GM18511 (cell line): ENCODE results near the gene OTOP3.

ENCODE experiments used
- ATAC-seq: cut with Tn5 transposase; IDR thresholded peaks from one replicate; pipeline ENCODE4 v1.9.1; 2021; ENCODE audit warnings: mild to moderate bottlenecking, moderate library complexity; ENCODE audit not compliant: unreplicated experiment

The OTOP3 gene

DNA sequence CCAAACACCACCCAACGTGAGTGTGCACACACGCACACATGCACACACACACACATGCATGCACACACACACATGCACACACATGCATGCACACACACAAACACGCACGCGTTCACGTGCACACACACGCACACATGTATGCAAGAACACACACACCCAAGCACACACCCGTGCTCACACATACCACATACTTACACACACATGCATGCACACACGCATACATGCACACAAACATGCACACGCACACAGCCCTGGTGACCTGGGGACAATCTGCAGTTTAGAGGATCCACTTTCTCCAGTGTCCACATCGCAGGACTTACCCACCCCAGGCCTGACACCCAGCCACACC lies 18.9 kb upstream of the OTOP3 start:
- ATAC-seq: no peak

DNA sequence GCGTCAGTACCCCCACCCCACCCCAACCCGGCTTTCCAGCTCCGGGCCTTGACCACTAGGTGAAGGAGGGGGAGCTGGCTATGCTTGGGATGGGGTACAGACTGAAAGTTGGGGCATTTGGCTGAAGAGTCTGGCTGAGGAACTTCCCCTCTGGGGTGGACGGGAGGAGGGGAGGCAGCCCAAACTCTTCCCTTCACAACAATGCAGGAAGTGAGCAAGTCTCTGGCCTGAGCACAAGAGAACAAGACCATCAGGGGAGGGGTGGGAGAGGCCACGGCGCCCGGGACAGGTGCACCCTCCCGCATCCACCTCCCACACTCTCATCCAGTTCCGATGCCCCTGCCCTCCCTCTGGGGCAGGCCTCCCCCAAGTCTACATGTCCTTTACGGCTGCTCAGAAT lies 18.3 kb upstream of the OTOP3 start:
- ATAC-seq: no peak

DNA sequence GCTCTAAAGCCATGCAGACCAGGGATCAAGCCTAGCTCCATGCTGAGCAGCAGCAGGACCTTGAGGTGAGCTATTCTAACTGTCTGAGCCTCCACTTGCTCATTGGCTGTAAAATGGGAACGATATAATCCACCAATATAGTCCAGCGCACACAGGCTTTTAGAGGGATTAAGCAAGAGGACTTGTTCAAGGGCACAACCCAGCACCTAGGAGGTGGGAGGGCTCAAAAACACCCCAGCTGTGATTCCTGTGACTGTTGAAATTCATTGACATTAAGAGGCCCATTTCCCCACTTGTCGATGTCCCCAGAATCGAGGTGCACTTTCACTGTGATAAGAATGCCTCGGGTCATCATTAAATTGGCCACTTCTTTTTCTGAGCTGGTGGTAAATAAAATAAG lies 16.8 kb upstream of the OTOP3 start:
- no peak for ATAC-seq

DNA sequence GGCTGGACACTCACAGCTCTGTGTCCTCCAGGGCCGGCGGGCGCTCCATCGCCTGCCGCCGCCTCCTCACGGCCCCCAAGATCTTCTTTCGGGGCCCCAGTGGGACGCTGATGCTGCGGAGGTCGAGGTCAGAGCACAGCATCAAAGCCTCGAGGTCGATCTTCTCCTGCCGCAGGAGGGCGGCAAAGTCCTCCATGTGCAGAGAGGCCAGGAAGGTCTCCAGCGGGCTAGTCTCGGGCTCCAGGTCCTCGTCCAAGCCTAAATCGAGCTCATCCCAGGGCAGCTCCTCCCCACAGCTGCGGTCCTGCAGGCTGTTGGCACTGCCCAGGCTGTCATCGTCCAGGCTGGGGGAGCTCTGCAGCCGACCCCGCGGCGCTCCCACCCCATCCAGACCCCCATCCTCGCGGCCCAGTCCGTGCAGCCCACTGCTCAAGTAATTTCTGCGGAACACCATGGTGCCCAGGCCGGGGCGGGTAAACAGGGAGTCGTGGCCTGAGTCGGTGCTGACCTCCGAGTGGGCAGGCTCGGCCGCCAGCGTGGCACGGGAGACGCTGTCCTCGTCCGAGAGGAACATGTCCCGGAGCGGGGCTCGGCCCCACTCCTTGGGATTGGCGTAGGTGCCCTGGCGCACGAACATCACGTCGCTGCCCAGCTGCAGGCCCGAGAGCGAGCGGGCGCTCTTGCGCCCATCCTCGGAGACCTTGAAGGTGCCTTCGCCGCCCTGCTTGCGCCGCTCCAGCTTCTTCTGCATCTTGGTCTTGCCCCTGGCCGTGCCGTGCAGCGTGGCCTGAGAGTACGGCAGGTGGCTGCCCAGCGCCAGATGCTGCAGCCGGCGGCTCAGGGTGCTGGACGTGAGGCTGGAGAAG lies 16.0 kb upstream of the OTOP3 start:
- ATAC-seq: no peak

DNA sequence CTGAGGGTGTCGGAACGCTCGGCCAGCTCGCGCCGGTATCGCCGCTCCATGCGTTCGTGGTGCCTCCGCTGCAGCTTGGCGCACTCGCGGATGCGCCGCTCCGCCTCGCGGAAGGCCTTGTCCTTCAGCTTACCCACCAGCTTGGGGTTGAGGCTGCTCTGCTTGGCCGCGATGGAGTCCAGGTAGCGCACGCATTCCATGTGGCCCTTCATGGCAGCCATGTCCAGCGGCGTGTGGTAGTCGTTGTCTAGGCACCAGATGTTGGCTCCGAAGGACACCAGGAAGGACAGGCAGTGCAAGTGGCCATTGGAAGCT lies 15.4 kb upstream of the OTOP3 start:
- ATAC-seq: no peak

DNA sequence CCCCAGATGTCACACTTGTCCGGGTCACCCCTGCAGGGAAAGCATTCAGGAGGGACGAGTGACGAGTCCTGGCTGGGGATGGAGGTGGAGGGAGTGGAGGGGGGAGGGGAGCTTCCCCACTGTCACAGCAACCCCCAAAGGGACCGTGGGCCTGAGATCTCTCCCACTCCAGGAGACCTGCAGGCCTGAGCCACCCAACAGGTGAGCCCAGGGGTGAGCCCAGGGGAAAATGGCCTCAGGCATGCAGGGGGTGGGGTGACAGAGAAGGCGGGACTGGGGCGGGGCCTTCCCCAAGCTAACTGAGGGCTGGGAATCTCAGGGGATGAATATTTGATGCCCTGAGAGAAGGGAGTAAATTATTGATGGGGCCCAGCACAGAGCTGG lies 15.1 kb upstream of the OTOP3 start:
- no peak for ATAC-seq

DNA sequence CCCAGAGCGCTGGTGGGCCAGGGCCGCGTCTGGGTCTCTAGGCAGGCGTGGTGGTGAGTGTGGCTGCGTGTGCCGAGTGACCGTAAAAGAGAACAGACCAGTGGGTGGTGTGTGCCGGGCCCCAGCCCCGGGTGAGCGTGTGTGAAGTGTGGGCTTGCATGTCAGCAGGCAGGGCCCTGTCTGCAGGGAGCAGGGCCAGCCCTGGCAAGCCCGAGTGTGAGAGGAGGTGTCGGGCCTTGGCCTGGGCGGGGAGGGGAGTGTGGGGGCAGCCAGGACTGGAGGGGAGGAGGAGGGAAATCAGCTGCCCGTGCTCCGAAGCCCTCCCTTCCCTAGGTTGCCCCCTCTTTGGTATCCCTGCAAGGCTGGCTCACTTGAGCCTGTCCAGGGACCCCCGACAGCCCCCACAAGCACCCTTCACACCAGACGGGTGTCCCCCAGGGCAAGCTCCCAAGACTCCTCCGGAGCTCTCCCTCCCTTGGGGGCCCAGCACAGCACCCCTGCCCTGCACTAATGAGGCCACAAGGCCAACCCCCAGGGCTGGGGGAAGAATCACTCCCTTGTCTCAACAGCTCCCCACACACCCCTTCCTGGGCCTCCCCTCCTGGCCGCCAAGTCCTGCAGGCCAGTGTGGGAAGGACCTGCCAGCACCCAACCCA lies 14.5 kb upstream of the OTOP3 start:
- ATAC-seq: no peak

DNA sequence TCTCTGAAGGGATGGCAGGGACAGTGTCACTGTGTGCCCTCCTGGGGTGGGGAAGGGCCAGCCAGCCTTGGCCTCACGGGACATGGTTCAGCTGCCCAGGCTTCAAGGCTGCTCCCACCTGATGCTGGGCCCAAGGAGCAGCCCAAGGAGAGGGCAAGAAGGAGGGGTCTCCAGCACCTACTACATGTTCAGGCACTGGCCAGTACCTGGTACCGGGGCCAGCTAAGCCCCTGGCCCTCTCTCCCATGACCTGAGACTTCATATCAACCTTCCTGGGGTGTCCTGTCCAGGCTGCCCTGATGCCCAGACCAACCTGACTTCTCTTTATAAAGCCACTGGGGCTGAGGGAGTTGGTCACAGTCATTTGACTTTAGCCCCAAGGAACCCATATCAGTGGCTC lies 13.9 kb upstream of the OTOP3 start:
- no peak for ATAC-seq

DNA sequence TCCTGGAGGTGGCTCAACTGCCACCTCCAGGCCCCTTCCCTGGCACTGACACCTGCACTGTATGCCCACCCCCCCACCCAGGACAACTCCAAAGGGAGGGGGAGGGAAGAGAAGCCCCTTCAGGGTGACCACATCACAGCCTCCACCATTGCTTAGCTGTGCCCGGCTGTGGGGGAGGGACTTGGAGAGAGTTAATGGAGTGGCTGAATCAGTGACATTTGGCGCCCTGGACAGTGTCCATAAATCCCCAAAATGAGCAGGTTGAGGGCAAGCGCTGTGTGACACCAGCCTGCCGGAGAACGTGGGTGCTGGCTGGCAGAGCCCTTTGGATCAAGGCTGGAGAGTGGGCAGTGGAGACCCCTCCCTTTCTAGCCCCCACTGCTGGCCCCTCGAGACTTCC lies 13.5 kb upstream of the OTOP3 start:
- ATAC-seq: no peak

DNA sequence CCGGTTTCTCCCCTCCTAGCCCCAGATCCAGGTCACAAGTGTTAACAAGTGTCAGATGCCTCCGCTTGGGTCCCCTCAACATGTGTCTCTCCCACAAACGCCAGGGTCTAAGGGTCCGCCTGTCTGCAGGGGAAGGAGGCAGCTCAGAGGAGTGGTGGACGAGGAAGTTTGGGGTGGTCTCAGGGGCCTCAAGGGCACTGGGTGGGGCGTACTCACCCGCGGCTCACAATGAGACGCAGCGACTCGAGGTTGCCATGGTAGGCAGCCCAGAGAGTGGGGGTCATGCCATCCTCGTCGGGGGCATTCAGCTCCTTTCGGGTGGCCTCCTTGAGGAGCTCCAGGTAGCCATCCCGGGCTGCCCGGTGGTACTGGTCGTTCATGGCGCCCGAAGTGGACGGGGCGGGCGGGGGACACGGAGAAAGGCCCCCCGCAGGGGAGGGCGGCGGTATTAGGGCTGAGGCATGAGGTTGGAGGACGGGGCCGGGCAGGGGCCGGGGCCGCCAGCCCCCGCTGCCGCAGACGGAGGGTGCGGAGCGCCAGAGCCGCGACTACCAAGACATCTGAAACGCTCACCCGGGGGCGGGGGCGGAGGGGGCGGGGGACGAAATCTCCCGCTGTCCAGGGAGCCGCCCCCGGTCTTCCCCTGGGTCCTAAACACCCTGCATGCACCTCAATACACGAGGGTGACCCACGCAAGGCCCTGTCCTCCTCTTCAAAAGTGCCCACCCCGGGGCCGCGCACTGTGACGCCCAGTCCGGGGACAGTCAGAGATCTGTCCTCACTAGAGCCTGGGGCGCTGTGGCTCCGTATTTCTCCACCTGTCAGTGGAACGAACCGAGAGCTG lies 12.8 kb upstream of the OTOP3 start, which contains the start of gene USH1G:
USH1G (minus strand) TSS at position 562 of the 844 bp plus-strand sequence; CDS start at position 380, 182 bp downstream.
- no peak for ATAC-seq

DNA sequence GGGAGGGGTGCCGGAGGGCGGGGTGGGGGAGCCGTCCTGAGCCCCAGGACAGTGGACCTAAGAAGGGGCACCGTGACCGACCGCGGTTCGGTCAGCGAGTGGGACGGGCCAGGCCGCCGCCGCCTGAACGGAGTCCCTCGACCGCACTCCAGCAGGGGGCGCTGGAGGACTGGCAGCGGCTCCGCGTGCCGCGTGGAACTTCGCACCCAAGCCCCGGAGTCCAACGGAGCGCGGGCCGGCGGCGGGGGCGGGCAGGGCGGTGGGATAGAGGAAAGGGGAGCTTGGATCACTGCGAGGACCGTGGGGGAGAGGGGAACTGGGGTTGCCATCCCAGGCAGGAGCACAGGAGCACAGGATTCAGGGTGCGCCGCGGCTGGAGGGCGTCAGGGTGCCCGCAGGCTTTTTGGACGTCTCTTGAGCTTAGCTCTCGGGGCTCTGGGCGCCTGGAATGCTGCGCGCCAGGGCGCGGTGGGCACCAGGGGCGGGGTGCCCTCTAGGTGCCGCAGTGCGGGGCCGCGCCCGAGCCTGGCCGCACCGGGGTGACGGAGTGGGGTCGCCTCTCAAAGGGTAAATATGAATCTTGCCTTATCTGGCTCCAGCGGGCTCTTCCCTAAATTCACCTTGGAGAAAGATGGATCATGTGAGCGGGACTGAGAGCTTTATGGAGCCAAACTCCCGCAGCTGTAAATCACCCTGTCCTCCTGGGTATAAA lies 12.0 kb upstream of the OTOP3 start:
- no peak for ATAC-seq

DNA sequence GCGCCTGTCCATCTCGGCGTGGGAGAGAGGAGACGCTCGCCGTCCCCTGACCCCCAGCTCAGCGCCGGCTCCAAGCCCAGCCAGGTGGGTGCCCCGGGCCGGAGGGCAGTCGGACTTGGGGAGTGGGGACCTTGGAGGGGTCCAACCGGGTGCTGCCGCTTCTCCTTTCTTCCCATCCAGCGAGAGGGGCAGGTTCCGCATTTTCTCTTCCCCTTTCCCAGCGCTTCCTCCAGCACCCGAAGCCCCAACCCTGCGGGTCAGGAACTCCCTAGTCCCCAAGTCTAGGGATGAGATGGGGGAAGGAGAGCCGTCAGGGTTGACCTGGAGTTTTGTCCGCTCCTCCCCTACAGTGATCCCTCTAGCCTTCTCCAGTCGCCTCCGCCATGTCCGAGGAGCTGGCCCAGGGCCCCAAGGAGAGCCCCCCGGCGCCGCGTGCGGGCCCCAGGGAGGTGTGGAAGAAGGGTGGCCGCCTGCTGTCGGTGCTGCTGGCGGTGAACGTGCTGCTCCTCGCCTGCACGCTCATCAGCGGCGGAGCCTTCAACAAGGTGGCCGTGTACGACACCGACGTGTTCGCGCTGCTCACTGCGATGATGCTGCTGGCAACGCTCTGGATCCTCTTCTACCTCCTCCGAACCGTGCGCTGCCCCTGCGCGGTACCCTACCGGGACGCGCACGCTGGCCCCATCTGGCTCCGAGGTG lies 11.3 kb upstream of the OTOP3 start, which contains the start of gene OTOP2:
OTOP2 (plus strand) TSS at position 24 of the 699 bp plus-strand sequence; CDS start at position 384, 360 bp downstream.
- no peak for ATAC-seq

DNA sequence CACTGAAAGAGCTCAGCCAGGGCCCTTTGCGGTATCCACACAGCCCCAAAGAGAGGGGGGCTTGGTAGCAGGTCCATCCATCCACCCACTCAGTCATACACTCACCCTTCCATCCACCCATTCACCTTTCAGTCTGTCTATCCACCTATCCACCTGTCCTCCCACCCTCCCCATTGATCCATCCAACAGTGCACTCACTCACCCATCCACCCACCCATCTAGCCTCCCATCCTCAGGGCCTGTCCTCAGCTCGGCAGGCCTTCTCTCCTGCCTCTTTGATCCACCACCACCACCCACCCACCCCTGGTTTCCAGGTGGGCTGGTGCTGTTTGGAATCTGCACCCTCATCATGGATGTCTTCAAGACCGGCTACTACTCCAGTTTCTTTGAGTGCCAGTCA lies 10.5 kb upstream of the OTOP3 start:
- no peak for ATAC-seq

DNA sequence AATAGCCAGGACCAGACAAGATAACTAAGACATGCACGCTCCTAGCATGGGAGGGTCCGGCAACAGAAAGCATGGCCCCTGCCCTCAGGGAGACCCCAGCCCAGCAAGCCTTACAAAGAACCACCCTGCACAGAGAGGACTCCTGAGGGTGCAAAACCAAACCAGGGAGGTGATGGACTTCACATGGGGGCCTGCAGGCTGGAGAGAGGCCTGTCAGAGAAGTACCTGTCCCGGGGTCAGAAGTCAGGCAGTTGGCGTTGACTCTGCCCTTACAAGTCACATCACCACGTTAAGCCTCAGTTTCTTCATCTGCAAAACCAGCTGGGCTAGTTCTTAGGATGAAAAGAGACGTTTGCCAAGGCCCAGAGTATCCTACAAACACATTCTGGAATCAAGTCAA lies 6.9 kb upstream of the OTOP3 start:
- ATAC-seq: no peak

DNA sequence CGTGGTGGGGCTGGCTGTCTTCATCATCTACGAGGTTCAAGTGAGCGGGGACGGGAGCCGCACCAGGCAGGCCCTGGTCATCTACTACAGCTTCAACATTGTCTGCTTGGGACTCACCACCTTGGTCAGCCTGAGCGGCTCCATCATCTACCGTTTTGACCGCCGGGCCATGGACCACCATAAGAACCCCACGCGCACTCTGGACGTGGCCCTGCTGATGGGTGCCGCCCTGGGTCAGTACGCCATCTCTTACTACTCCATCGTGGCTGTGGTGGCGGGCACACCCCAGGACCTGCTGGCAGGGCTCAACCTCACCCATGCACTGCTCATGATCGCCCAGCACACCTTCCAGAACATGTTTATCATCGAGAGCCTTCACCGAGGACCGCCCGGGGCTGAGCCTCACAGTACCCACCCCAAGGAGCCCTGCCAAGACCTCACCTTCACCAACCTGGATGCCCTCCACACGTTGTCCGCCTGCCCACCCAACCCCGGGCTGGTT lies 5.1 kb upstream of the OTOP3 start:
- ATAC-seq: no peak

DNA sequence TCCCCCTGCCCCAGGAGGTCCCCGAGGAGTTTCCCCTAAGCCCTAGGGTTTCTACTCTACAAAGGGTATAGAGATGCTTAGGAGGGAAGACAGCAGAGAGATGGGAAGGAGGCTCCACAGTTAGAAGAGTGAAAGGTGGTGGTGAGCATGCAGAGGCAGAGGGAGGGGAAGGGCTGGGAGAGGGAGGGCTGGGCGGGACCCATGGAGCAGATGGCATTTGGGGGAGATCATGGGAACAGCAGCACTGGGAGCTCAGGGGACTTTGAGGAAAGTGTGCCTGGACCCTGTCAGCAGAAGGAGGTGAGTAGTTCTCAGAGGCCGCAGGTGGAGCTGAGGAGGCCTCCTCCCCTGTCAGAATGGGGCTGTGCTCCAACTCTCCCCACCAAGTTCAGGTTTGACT lies 650 bp upstream of the OTOP3 start:
- no peak for ATAC-seq

DNA sequence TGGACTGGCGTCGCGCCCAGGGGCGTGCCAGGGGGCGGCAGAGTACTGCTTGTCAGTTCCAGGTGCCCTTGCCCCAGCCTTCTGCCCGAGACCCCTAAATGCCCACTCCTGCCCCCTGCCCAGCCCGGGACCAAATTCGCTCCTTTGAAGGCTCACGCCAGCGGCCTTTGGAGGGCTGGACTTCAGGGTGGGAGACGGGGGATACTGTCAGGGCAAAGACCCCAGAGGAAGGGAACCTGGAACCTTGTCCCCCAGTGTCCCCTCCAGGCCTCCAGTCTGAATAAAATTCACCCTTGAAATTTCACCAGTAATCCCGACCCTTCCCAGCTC lies 737 bp downstream of the OTOP3 start:
- ATAC-seq: no peak

DNA sequence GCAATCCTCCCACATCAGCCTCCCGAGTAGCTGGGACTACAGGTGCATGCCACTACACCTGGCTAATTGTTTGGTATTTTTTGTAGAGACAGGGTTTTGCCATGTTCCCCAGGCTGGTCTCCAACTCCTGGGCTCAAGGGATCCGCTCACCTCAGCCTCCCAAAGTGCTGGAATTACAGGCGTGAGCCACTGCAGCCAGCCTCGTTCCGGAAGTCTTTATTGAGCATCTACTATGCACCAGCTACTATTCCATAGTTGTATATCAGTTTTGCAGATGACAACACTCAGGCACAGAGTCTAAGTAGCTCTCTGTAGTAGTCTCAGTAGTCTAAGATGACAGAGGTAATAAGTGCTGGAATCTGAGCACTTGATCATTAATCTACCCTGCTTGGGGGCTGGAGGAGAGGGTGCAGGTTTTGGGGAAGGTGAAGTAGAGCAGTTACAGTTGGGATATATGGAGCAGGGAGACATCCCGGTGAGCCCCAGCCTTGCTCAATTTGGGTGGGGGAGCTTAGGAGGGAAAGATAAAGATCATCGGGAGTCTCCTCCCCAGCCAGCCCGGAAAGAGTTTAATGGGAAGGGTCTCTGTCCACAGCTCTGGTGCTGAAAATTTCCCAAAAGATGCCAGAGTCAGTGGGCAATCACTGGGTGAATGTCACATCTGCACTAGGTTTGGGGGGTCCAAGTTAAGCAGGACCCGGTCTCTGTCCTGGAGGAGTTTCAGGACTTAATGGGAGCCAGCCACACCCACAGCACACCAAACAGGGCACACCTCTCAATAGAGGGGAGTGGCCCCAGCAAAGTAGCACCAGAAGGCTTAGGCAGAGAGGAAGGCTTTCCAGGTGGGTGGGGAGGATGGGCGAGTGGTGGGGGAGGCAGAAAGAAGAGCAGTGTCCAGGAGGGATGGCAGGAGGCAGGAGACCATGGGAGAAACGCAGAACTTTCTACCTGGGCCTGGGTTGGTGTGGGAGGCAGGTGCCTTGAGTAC lies 1.7 kb downstream of the OTOP3 start:
- ATAC-seq: no peak
